Activated T-cell treated with anti-CD3 and anti-CD28 coated beads, Interleukin-2, amount 50 U/mL, for 72 hours (primary cell): ENCODE data around the gene CREBRF. TPM values are rescaled to one million over a fixed set of nuclear protein-coding genes. Genes with fewer than 3 reads are reported as not detected.
"Not testable (repeated sequence)": the region's sequence is repeated elsewhere in the genome, so short reads cannot be mapped to it uniquely, and the experiment has no call there.

Source experiments
- ATAC-seq, 2 donors: fragments of 150-1000 bp; cut with Tn5 transposase; replicated peaks in 1 of 2; 2 replicates each; pipeline ENCODE4 v1.10.0; 2021; ENCODE audit warnings: moderate library complexity in 2 of 2, mild to moderate bottlenecking in 1 of 2
- DNase-seq, 2 donors: peaks; one replicate each; pipeline ENCODE4 v3.0.0; 2021 to 2022; ENCODE audit warnings: mixed read lengths in 1 of 2
- H3K27ac Mint-ChIP-seq: one replicate; pipeline ENCODE4 v1.8.0; 2022; ENCODE audit warnings: mild to moderate bottlenecking, moderate library complexity, mixed read lengths
- H3K27me3 Mint-ChIP-seq: one replicate; pipeline ENCODE4 v1.8.0; 2022; ENCODE audit warnings: low read depth, mixed read lengths
- H3K36me3 Mint-ChIP-seq, 2 donors: one replicate each; pipeline ENCODE4 v1.8.0; 2022; ENCODE audit warnings: mixed read lengths in 2 of 2, mild to moderate bottlenecking in 1 of 2; ENCODE audit not compliant: insufficient read depth in 2 of 2
- H3K4me1 Mint-ChIP-seq: one replicate; pipeline ENCODE4 v1.8.0; 2022; ENCODE audit warnings: low read depth, mixed read lengths
- H3K4me3 Mint-ChIP-seq, 2 donors: one replicate each; pipeline ENCODE4 v1.8.0; 2022; ENCODE audit warnings: mild to moderate bottlenecking in 2 of 2, mixed read lengths in 2 of 2, moderate library complexity in 2 of 2
- H3K9me3 Mint-ChIP-seq, 2 donors: one replicate each; pipeline ENCODE4 v1.8.0; 2022; ENCODE audit warnings: mixed read lengths in 2 of 2
- total RNA-seq, 2 donors: library from RNA; stranded (reverse); gene quantifications; one replicate each; pipeline ENCODE4 v1.2.3, GENCODE V29; 2022

Gene CREBRF
- total RNA-seq, 2 donors from 2014 or later: 33.1 to 35.8 TPM

- Mint-ChIP-seq H3K4me1 (peaks cover 20% of the 10 kb centered on the region), H3K36me3 (peaks cover 0 to 4% of the 10 kb centered on the region in 2 donors), H3K27me3 (no peaks in the 10 kb centered on the region), H3K4me3 (no peak overlapping the region), H3K27ac (peak overlapping the region; percentile 61), H3K9me3 (no peaks in the 10 kb centered on the region)
- DNase-seq: no peak
- peak in 1 of 2 donors; percentile 62 for ATAC-seq
Observed at GRCh38 chr5:173108914-173109313, 52.8 kb downstream of the CREBRF start.

- Mint-ChIP-seq H3K27me3 (no peaks in the 10 kb centered on the region), H3K4me1 (peaks cover 19% of the 10 kb centered on the region), H3K9me3 (no peaks in the 10 kb centered on the region), H3K4me3 (no peak overlapping the region), H3K36me3 (peaks cover 0 to 12% of the 10 kb centered on the region in 2 donors), H3K27ac (no peak overlapping the region)
- ATAC-seq (no peak), DNase-seq (no peak)
Observed at GRCh38 chr5:173114536-173114935, 58.4 kb downstream of the CREBRF start.

- Mint-ChIP-seq H3K27me3 (no peaks in the 10 kb centered on the region), H3K27ac (no peak overlapping the region), H3K4me3 (no peak overlapping the region), H3K36me3 (peaks cover 4 to 20% of the 10 kb centered on the region in 2 donors), H3K4me1 (peaks cover 7% of the 10 kb centered on the region), H3K9me3 (no peaks in the 10 kb centered on the region)
- DNase-seq: no peak
- ATAC-seq: no peak
Observed at GRCh38 chr5:173119719-173120118, 63.6 kb downstream of the CREBRF start.

GRCh38 chr5:173123416-173123815 lies 67.3 kb downstream of the CREBRF start:
- Mint-ChIP-seq H3K36me3 (peaks cover 6 to 22% of the 10 kb centered on the region in 2 donors), H3K27ac (no peak overlapping the region), H3K27me3 (no peaks in the 10 kb centered on the region), H3K4me3 (no peak overlapping the region), H3K9me3 (no peaks in the 10 kb centered on the region), H3K4me1 (no peaks in the 10 kb centered on the region)
- ATAC-seq: no peak
- no peak for DNase-seq

GRCh38 chr5:173132166-173132565 lies 76.0 kb downstream of the CREBRF start:
- not testable (repeated sequence) for ATAC-seq, H3K36me3 Mint-ChIP-seq, H3K9me3 Mint-ChIP-seq, DNase-seq, H3K4me1 Mint-ChIP-seq, H3K4me3 Mint-ChIP-seq, H3K27me3 Mint-ChIP-seq, H3K27ac Mint-ChIP-seq

- no peak for ATAC-seq
- Mint-ChIP-seq H3K27ac (no peak overlapping the region), H3K4me3 (no peak overlapping the region), H3K36me3 (no peaks in the 10 kb centered on the region), H3K4me1 (no peaks in the 10 kb centered on the region), H3K9me3 (no peaks in the 10 kb centered on the region), H3K27me3 (no peaks in the 10 kb centered on the region)
- DNase-seq: no peak
Observed at GRCh38 chr5:173138707-173139106, 82.6 kb downstream of the CREBRF start.

- Mint-ChIP-seq H3K9me3 (no peaks in the 10 kb centered on the region), H3K27ac (no peak overlapping the region), H3K27me3 (no peaks in the 10 kb centered on the region), H3K4me3 (no peak overlapping the region), H3K4me1 (no peaks in the 10 kb centered on the region), H3K36me3 (no peaks in the 10 kb centered on the region)
- no peak for DNase-seq
- ATAC-seq: no peak
Observed at GRCh38 chr5:173139631-173140030, 83.5 kb downstream of the CREBRF start.

- H3K9me3 Mint-ChIP-seq: no peaks in the 10 kb centered on the region
- H3K27ac Mint-ChIP-seq: no peak overlapping the region
- ATAC-seq: no peak
- H3K27me3 Mint-ChIP-seq: no peaks in the 10 kb centered on the region
- no peak for DNase-seq
- no peaks in the 10 kb centered on the region for H3K36me3 Mint-ChIP-seq
- peaks cover 10% of the 10 kb centered on the region for H3K4me1 Mint-ChIP-seq
- no peak overlapping the region for H3K4me3 Mint-ChIP-seq
Observed at GRCh38 chr5:173140769-173141168, 84.6 kb downstream of the CREBRF start.

GRCh38 chr5:173143567-173143966 lies 87.4 kb downstream of the CREBRF start:
- peak overlapping the region; percentile 45 for H3K27ac Mint-ChIP-seq
- no peaks in the 10 kb centered on the region for H3K9me3 Mint-ChIP-seq
- DNase-seq: no peak
- peaks cover 2% of the 10 kb centered on the region in 2 donors for H3K36me3 Mint-ChIP-seq
- no peak for ATAC-seq
- peaks cover 15% of the 10 kb centered on the region for H3K4me1 Mint-ChIP-seq
- no peaks in the 10 kb centered on the region for H3K27me3 Mint-ChIP-seq
- H3K4me3 Mint-ChIP-seq: no peak overlapping the region

- H3K9me3 Mint-ChIP-seq: no peaks in the 10 kb centered on the region
- peak within 1 kb of the TSS; percentile 86 for H3K27ac Mint-ChIP-seq
- H3K4me1 Mint-ChIP-seq: peaks cover 15% of the 10 kb centered on the region
- H3K27me3 Mint-ChIP-seq: no peaks in the 10 kb centered on the region
- ATAC-seq (peak; percentile 95), DNase-seq (peak; percentile 97)
- peaks cover 7 to 10% of the 10 kb centered on the region in 2 donors for H3K36me3 Mint-ChIP-seq
- peak within 1 kb of the TSS; percentile 84 to 99 for H3K4me3 Mint-ChIP-seq
Observed at GRCh38 chr5:173144200-173145176, 88.3 kb downstream of the CREBRF start, which contains the start of gene BNIP1. Gene BNIP1, plus strand, starts transcription at chr5:173144531. Its CDS starts 15 bp downstream, at chr5:173144546.

- DNase-seq: no peak
- H3K4me3 Mint-ChIP-seq: no peak overlapping the region
- no peak for ATAC-seq
- peaks cover 8 to 20% of the 10 kb centered on the region in 2 donors for H3K36me3 Mint-ChIP-seq
- H3K9me3 Mint-ChIP-seq: no peaks in the 10 kb centered on the region
- H3K27ac Mint-ChIP-seq: no peak overlapping the region
- no peaks in the 10 kb centered on the region for H3K27me3 Mint-ChIP-seq
- H3K4me1 Mint-ChIP-seq: peaks cover 15% of the 10 kb centered on the region
Observed at GRCh38 chr5:173148354-173148753, 92.2 kb downstream of the CREBRF start.

GRCh38 chr5:173152547-173152946 lies 96.4 kb downstream of the CREBRF start:
- Mint-ChIP-seq H3K4me1 (no peaks in the 10 kb centered on the region), H3K36me3 (peaks cover 8 to 22% of the 10 kb centered on the region in 2 donors), H3K9me3 (no peaks in the 10 kb centered on the region), H3K27ac (no peak overlapping the region), H3K4me3 (no peak overlapping the region), H3K27me3 (no peaks in the 10 kb centered on the region)
- ATAC-seq (no peak), DNase-seq (no peak)

- no peaks in the 10 kb centered on the region for H3K4me1 Mint-ChIP-seq
- H3K9me3 Mint-ChIP-seq: no peaks in the 10 kb centered on the region
- H3K36me3 Mint-ChIP-seq: peaks cover 4 to 20% of the 10 kb centered on the region in 2 donors
- no peaks in the 10 kb centered on the region for H3K27me3 Mint-ChIP-seq
- no peak overlapping the region for H3K4me3 Mint-ChIP-seq
- no peak overlapping the region for H3K27ac Mint-ChIP-seq
- no peak for ATAC-seq
- no peak for DNase-seq
Observed at GRCh38 chr5:173153842-173154241, 97.7 kb downstream of the CREBRF start.
